HepG2 (cell line): ENCODE data around the gene SND1. TPM values are rescaled to one million over a fixed set of nuclear protein-coding genes. Genes with fewer than 3 reads are reported as not detected.

ENCODE experiments used
- ATAC-seq: fragments of 200-7000 bp; cut with Tn5 transposase; 3 replicates; pipeline ENCODE4 v1.9.1; 2020; ENCODE audit warnings: mild to moderate bottlenecking, moderate library complexity
- BruUV-seq: library from RNA; stranded (reverse); fragments of 400-500 nt; replicated peaks from 2 replicates; lab custom pipeline; 2021; lab: Mats Ljungman, UMichigan
- CTCF ChIA-PET: fragments of 300-600 bp; formaldehyde crosslinking; extraction: SDS; loops from one replicate; lab custom pipeline; 2021; ENCODE audit warnings: low total read pairs, inconsistent platforms, low intra/inter-chr PET ratio; lab: Yijun Ruan, JAX
- POLR2A ChIA-PET: fragments of 350-600 bp; sonication (Branson Sonifier 250); formaldehyde crosslinking; loops from one replicate; lab custom pipeline; 2020; ENCODE audit warnings: antibody characterized with exemption, inconsistent platforms; lab: Yijun Ruan, JAX
- DNase-seq: peaks from one replicate; pipeline ENCODE4 v3.0.0-alpha.2; 2015; ENCODE audit warnings: low spot score
- FAIRE-seq: peaks from 3 replicates; lab custom pipeline; 2011; peaks lifted over from hg19 to GRCh38; lab: Jason Lieb, UNC
- H2AFZ ChIP-seq: one replicate; pipeline ENCODE4 v1.6.1; 2011; ENCODE audit warnings: low read length, inconsistent platforms
- H3K27ac ChIP-seq: fragments of 300-600 bp; 3 replicates; pipeline ENCODE4 v1.8.0; 2011; ENCODE audit warnings: mixed run types, mild to moderate bottlenecking, mixed read lengths, low read length, inconsistent platforms; ENCODE audit not compliant: insufficient read depth; ENCODE audit errors: extremely low read length
- H3K27me3 ChIP-seq, 2 experiments: fragments of 200-600 bp in 1 of 2; 2 replicates in 1 of 2; 3 replicates in 1 of 2; pipeline versions ENCODE4 v1.6.0 to v1.8.0; 2011; ENCODE audit warnings: low read length in 2 of 2, mild to moderate bottlenecking in 2 of 2, moderate library complexity in 2 of 2, inconsistent platforms in 1 of 2; ENCODE audit not compliant: insufficient read depth in 2 of 2, control insufficient read depth in 1 of 2
- H3K36me3 ChIP-seq, 2 experiments: fragments of 200-600 bp in 1 of 2; replicated peaks in 1 of 2; 2 replicates in 1 of 2; 3 replicates in 1 of 2; pipeline versions ENCODE4 v1.5.1 to v1.8.0; 2011; ENCODE audit warnings: low read length in 2 of 2, inconsistent platforms in 1 of 2; ENCODE audit not compliant: insufficient read depth in 2 of 2, control insufficient read depth in 1 of 2
- H3K4me1 ChIP-seq: 2 replicates; pipeline ENCODE4 v1.5.1; 2012; ENCODE audit warnings: low read length, inconsistent platforms; ENCODE audit not compliant: insufficient read depth
- H3K4me2 ChIP-seq: 2 replicates; pipeline ENCODE4 v1.6.0; 2011; ENCODE audit warnings: low read depth, low read length, inconsistent platforms
- H3K4me3 ChIP-seq, 3 experiments: fragments of 200-600 bp in 1 of 3; sonication (generic), shearing (Covaris generic) in 1 of 3; replicated peaks in 1 of 3; 2 replicates each; pipeline ENCODE4 v1.5.1; 2011 to 2016; ENCODE audit warnings: low read length in 3 of 3, inconsistent platforms in 2 of 3, low read depth in 2 of 3, mild to moderate bottlenecking in 2 of 3, control low read depth in 1 of 3, mixed read lengths in 1 of 3; ENCODE audit not compliant: insufficient read depth in 1 of 3
- H3K79me2 ChIP-seq: one replicate; pipeline ENCODE4 v1.6.1; 2011; ENCODE audit warnings: low read length, inconsistent platforms; ENCODE audit not compliant: insufficient read depth
- H3K9ac ChIP-seq: 2 replicates; pipeline ENCODE4 v1.6.0; 2011; ENCODE audit warnings: mild to moderate bottlenecking, low read depth, low read length, inconsistent platforms; ENCODE audit not compliant: insufficient read depth
- H3K9me3 ChIP-seq: 2 replicates; pipeline ENCODE4 v1.5.1; 2012; ENCODE audit warnings: mild to moderate bottlenecking, low read length
- H4K20me1 ChIP-seq: 2 replicates; pipeline ENCODE4 v1.6.0; 2011; ENCODE audit warnings: inconsistent platforms, mild to moderate bottlenecking, low read length, moderate library complexity; ENCODE audit not compliant: insufficient read depth
- MAF1 ChIP-seq: sonication (generic); formaldehyde crosslinking; IDR thresholded peaks from 2 replicates; pipeline ENCODE4 v1.5.0; 2020; ENCODE audit warnings: missing genetic modification reagents, borderline replicate concordance
- PCBP1 ChIP-seq: fragments of 200-400 bp; formaldehyde crosslinking; IDR thresholded peaks from 2 replicates; pipeline ENCODE4 v1.6.1; 2017; ENCODE audit warnings: mild to moderate bottlenecking, low read depth, low read length, borderline replicate concordance
- PHF20 ChIP-seq: sonication (generic); formaldehyde crosslinking; IDR thresholded peaks from 2 replicates; pipeline ENCODE4 v1.5.0; 2020; ENCODE audit warnings: mild to moderate bottlenecking, missing genetic modification reagents
- REPIN1 ChIP-seq: sonication (generic); formaldehyde crosslinking; IDR thresholded peaks from 2 replicates; pipeline ENCODE4 v1.8.0; 2022; ENCODE audit warnings: missing genetic modification reagents, low read depth, mild to moderate bottlenecking, borderline replicate concordance
- SOX13 ChIP-seq, 3 experiments: fragments of 450-650 bp in 1 of 3; sonication (generic) in 1 of 3; formaldehyde crosslinking in 1 of 3; IDR thresholded peaks in 2 of 3; conservative IDR thresholded peaks in 1 of 3; 2 replicates each; pipeline versions ENCODE4 v1.5.0 to v1.6.1; 2016 to 2020; ENCODE audit warnings: antibody characterized with exemption in 1 of 3, mild to moderate bottlenecking in 1 of 3, missing compliant biosample characterization in 1 of 3, missing genetic modification reagents in 1 of 3, moderate library complexity in 1 of 3
- TFAP4 ChIP-seq: sonication (generic); IDR thresholded peaks from 2 replicates; pipeline ENCODE4 v1.6.1; 2016; ENCODE audit warnings: low read depth, borderline replicate concordance
- YEATS2 ChIP-seq: sonication (generic); formaldehyde crosslinking; IDR thresholded peaks from 2 replicates; pipeline ENCODE4 v1.4.0; 2020; ENCODE audit warnings: missing genetic modification reagents, borderline replicate concordance
- ZNF30 ChIP-seq: sonication (generic); formaldehyde crosslinking; IDR thresholded peaks from 2 replicates; pipeline ENCODE4 v1.5.0; 2020; ENCODE audit warnings: mild to moderate bottlenecking, missing genetic modification reagents
- ZNF484 ChIP-seq: sonication (generic); formaldehyde crosslinking; IDR thresholded peaks from 2 replicates; pipeline ENCODE4 v1.5.1; 2020; ENCODE audit warnings: mild to moderate bottlenecking, low read depth, missing genetic modification reagents, borderline replicate concordance
- ZNF788 ChIP-seq: sonication (generic); formaldehyde crosslinking; IDR thresholded peaks from 2 replicates; pipeline ENCODE4 v1.5.0; 2020; ENCODE audit warnings: mild to moderate bottlenecking, missing genetic modification reagents, borderline replicate concordance
- WGBS: methylation state at CpG from one replicate; pipeline ENCODE4 v1.1.6; 2017; ENCODE audit warnings: low lambda C conversion rate; 5-methylcytosine and 5-hydroxymethylcytosine counted together
- in situ Hi-C: cut with HindIII; loops from 2 replicates; pipeline ENCODE4 v1.10.0; 2017; ENCODE audit warnings: low pct_unique_long_range_greater_than_20kb; ENCODE audit not compliant: extremely low pct_ligation_motif_present
- intact Hi-C: fragments of 100-400 bp; cut with micrococcal nuclease; formaldehyde crosslinking; loops from one replicate; pipeline ENCODE4 v1.10.0; 2022; ENCODE audit not compliant: unreplicated experiment
- polyA plus RNA-seq, 8 experiments: library from polyadenylated mRNA; depleted of rRNA in 3 of 8; stranded (reverse) in 7 of 8; unstranded in 1 of 8; fragments of >200 nt; fragmentation: Illumina TruSeq in 4 of 8; extraction: Trizol in 4 of 8; gene quantifications; 2 replicates each; pipeline versions ENCODE4 v1.2.1 to v1.2.3, GENCODE V29; 2011 to 2016; ENCODE audit warnings: low read depth in 4 of 8, missing spikeins in 1 of 8, mixed read lengths in 1 of 8; ENCODE audit not compliant: insufficient read depth in 1 of 8
- total RNA-seq, 5 experiments: library from RNA; depleted of rRNA; stranded (reverse); fragments of >200 nt; fragmentation: Illumina TruSeq; extraction: Trizol; gene quantifications; 2 replicates each; pipeline ENCODE4 v1.2.3, GENCODE V29; 2016; ENCODE audit warnings: low read depth in 1 of 5
- TF ChIP-seq, protein P1 (sequence below), 2 experiments: fragments of 450-650 bp in 1 of 2; sonication (generic) in 1 of 2; formaldehyde crosslinking in 1 of 2; IDR thresholded peaks; 2 replicates each; pipeline versions ENCODE4 v1.6.1 to v1.8.0; 2016 to 2022; ENCODE audit warnings: antibody characterized with exemption in 1 of 2, mild to moderate bottlenecking in 1 of 2, missing genetic modification reagents in 1 of 2

The SND1 gene
- total and polyA plus RNA-seq, 2 of the 13 experiments (the other 11 are each of a cell fraction or from before 2014, with no cell fraction given), result 110 to 182 TPM

DNA sequence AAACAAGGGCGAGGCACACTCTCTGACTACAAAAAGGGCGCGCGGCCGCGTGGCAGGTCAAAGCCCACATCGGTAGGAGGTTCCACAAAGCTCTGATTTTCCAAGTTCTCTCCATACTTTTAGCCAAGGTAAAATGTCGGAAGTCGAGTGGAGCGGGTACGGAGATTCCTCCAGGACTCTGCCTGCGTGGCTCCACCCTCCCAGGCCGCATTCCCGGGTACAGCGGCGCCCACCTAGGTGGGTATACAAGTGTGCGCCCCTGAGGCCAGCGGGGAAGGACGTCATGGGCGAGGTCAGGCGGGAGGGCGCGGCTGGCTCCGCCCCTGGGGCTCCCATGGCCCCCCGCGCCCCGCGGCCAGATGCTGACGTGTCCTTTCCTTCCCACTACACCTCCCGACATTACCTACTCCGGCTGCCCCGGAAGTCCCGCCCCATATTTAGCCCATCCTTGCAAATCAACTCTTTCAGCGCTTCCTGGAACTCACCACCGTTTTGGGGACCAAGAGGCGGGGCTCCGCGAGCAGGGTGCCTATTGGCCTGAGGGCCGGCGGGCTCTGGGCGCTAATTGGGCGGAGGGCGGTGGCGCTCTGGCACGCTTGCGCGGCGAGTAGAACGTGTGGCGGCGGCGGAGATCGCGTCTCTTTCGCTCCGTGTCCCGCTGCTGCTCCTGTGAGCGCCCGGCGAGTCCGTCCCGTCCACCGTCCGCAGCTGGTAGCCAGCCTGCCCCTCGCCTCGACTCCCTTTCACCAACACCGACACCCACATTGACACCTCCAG is at the start of gene SND1 (continued):
- TF ChIP-seq TFAP4 (no peak; the same call in 1 of the 2 replicates), ZNF30 (CRISPR knock-in tag) (0 out of 2 replicates have a peak, but pooled peaks have one; percentile 58)

GRCh38 chr7:127608446-127608845 is 43.5 kb upstream of the SND1 start:
- in situ Hi-C loops (no loop called here), intact Hi-C loops (no loop called here)
- no peak for DNase-seq
- 39% methylated on average over 3 of the region's 6 CpGs for WGBS
- no peak overlapping the region for H3K27ac ChIP-seq
- no peaks in the 10 kb centered on the region; a peak in 1 of 5 replicates for H3K36me3 ChIP-seq
- FAIRE-seq, result no peak
- no peak overlapping the region for H3K9ac ChIP-seq
- CTCF ChIA-PET, result no interaction called here
- no peaks in the 10 kb centered on the region for H3K79me2 ChIP-seq
- POLR2A ChIA-PET, result no interaction called here
- no peak overlapping the region for H3K4me2 ChIP-seq
- BruUV-seq, result no TSS peak
- no peak overlapping the region for H2AFZ ChIP-seq
- H3K4me3 ChIP-seq, result no peak overlapping the region
- peaks cover 6% of the 10 kb centered on the region; the same call in 1 of the 2 replicates for H3K9me3 ChIP-seq
- peaks cover 1 to 7% of the 10 kb centered on the region in 2 experiments; a peak in 1 of 5 replicates for H3K27me3 ChIP-seq
- no peaks in the 10 kb centered on the region for H3K4me1 ChIP-seq
- no peaks in the 10 kb centered on the region for H4K20me1 ChIP-seq
- ATAC-seq, result no peak
- no peak for TF ChIP-seq PCBP1
- no peak for TF ChIP-seq SOX13 (IDR thresholded peaks at IDR 0.05)
- no peak for TF ChIP-seq SOX13 (CRISPR knock-in tag; conservative IDR thresholded peaks at IDR 0.05 in 1 of 2, IDR thresholded peaks at IDR 0.05 in 1 of 2)
- TF ChIP-seq, protein P1, sequence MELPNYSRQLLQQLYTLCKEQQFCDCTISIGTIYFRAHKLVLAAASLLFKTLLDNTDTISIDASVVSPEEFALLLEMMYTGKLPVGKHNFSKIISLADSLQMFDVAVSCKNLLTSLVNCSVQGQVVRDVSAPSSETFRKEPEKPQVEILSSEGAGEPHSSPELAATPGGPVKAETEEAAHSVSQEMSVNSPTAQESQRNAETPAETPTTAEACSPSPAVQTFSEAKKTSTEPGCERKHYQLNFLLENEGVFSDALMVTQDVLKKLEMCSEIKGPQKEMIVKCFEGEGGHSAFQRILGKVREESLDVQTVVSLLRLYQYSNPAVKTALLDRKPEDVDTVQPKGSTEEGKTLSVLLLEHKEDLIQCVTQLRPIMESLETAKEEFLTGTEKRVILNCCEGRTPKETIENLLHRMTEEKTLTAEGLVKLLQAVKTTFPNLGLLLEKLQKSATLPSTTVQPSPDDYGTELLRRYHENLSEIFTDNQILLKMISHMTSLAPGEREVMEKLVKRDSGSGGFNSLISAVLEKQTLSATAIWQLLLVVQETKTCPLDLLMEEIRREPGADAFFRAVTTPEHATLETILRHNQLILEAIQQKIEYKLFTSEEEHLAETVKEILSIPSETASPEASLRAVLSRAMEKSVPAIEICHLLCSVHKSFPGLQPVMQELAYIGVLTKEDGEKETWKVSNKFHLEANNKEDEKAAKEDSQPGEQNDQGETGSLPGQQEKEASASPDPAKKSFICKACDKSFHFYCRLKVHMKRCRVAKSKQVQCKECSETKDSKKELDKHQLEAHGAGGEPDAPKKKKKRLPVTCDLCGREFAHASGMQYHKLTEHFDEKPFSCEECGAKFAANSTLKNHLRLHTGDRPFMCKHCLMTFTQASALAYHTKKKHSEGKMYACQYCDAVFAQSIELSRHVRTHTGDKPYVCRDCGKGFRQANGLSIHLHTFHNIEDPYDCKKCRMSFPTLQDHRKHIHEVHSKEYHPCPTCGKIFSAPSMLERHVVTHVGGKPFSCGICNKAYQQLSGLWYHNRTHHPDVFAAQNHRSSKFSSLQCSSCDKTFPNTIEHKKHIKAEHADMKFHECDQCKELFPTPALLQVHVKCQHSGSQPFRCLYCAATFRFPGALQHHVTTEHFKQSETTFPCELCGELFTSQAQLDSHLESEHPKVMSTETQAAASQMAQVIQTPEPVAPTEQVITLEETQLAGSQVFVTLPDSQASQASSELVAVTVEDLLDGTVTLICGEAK (IDR thresholded peaks at IDR 0.05), result no peak
- TF ChIP-seq, protein P1 (CRISPR knock-in tag; IDR thresholded peaks at IDR 0.05), result no peak
- TF ChIP-seq MAF1 (CRISPR knock-in tag), result no peak
- TF ChIP-seq REPIN1, result no peak
- no peak for TF ChIP-seq ZNF788 (CRISPR knock-in tag)
- no peak for TF ChIP-seq YEATS2
- TF ChIP-seq ZNF484 (CRISPR knock-in tag), result no peak
- TF ChIP-seq PHF20 (CRISPR knock-in tag), result no peak
